ENCODE measurements around the gene SLC1A4. TPM values are rescaled to one million over a fixed set of nuclear protein-coding genes. Genes with fewer than 3 reads are reported as not detected.
"Not testable (repeated sequence)": the region's sequence is repeated elsewhere in the genome, so short reads cannot be mapped to it uniquely, and the experiment has no call there.

Gene SLC1A4
- polyA plus RNA-seq, 6 donors from 2014 or later, result 2.1 to 5.8 (median 3.0) TPM

DNA sequence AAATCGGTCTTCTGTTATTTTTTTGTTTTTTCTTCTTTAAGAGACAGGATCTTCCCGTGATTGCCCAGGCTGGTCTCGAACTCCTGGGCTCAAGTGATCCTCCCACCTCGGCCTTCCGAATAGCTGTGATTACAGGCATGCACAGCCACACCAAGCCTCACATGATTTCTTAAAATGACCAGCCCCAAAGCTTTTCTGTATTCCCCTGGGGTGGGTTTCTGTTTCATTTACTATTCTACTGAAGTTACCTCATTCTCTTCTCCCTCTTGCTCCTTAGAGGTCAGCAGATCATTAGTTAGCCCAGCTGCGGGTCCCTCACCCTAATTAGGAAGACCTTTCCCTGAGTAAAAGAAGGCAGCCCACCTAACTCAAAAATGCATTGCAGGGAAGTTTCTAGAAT, 27.6 kb downstream of the SLC1A4 start:
- peak overlapping the region in 4 of 6 donors; percentile 56 to 97 (median 88) for H3K27ac Mint-ChIP-seq

DNA sequence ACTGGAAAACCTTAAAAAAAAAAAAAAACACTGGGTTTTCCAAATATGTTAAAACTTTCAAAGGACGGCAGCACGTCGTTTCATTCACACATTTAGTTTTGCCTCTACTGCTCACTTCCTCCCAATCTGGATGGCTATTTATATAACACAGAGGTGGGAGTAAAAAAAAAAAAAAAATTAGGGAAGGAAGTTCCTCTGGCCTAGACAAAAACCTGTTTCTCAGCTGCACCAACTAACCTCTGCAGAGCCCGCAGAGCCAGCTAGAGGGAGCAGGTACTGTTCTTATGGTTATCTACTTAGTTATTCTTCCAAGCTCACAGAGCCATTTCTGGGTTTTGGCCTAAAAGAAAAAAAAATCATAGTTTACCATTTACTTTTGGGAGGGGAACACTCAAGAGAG, 28.1 kb downstream of the SLC1A4 start:
- H3K27ac Mint-ChIP-seq, result peak overlapping the region in 5 of 6 donors; percentile 21 to 96 (median 82)

More for the DNA sequence above, 27.6 kb downstream of the SLC1A4 start:
- Mint-ChIP-seq H3K9me3 (no peaks in the 10 kb centered on the region), H3K4me1 (peaks cover 40 to 52% (median 44%) of the 10 kb centered on the region in 3 donors), H3K36me3 (peaks cover 6 to 15% of the 10 kb centered on the region in 2 donors), H3K27me3 (no peaks in the 10 kb centered on the region), H3K4me3 (peak overlapping the region in 2 of 8 donors; percentile 70 to 84)
- DNase-seq, result no peak
- ATAC-seq (ENCODE audit: low read depth in 2 of 2), result no peak

DNA sequence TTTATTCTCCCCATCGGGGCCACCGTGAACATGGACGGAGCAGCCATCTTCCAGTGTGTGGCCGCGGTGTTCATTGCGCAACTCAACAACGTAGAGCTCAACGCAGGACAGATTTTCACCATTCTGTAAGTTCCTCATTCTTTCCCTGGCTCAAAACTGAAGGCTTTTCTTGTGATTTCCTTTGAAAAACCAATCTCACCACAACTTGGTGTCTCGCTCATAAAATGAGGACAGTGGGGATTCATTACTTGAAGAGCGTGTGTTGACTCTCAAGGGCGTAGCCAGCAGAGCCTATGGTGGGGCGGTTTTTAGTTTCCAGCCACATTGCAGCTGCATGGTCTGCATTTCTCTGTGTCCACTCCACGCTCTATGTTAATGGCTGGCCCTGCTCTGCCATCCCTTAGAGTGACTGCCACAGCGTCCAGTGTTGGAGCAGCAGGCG, 29.0 kb downstream of the SLC1A4 start:
- H3K27me3 Mint-ChIP-seq, result no peaks in the 10 kb centered on the region
- peaks cover 37 to 62% (median 51%) of the 10 kb centered on the region in 3 donors for H3K4me1 Mint-ChIP-seq
- H3K4me3 Mint-ChIP-seq, result peak overlapping the region; percentile 17 to 89 (median 74)
- H3K36me3 Mint-ChIP-seq, result peaks cover 6 to 28% of the 10 kb centered on the region in 2 donors
- no peak for DNase-seq
- H3K9me3 Mint-ChIP-seq, result no peaks in the 10 kb centered on the region
- H3K27ac Mint-ChIP-seq, result peak overlapping the region in 5 of 6 donors; percentile 64 to 96 (median 82)
- ATAC-seq (ENCODE audit: low read depth in 2 of 2), result peak; percentile 39 to 40

More for the DNA sequence above, 28.1 kb downstream of the SLC1A4 start:
- DNase-seq, result peak; percentile 51
- peaks cover 40 to 56% (median 46%) of the 10 kb centered on the region in 3 donors for H3K4me1 Mint-ChIP-seq
- peak; percentile 90 for ATAC-seq (ENCODE audit: low read depth in 2 of 2)
- H3K27me3 Mint-ChIP-seq, result no peaks in the 10 kb centered on the region
- H3K36me3 Mint-ChIP-seq, result peaks cover 6 to 20% of the 10 kb centered on the region in 2 donors
- no peaks in the 10 kb centered on the region for H3K9me3 Mint-ChIP-seq
- peak overlapping the region in 7 of 8 donors; percentile 21 to 89 (median 70) for H3K4me3 Mint-ChIP-seq

DNA sequence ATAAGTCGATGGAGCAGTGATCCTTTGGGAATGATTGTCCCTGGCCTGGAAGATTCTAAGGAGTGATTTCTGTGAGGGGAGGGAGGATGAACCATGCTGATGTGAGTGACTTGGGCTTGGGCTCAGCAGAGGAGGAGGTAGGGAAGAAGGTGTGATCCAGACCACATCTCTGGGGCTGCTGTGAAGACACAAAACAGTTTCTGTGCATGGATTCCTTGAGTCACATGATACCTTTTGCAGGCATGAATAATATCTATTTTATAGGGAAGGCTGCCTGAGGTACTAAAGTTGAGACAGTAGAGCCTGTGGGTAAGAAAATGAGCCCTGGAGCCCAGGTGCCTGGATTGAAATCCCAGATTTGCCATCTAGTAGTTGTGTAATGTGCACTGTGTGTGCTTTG, 29.8 kb downstream of the SLC1A4 start:
- H3K9me3 Mint-ChIP-seq, result no peaks in the 10 kb centered on the region
- H3K4me1 Mint-ChIP-seq, result peaks cover 33 to 62% (median 48%) of the 10 kb centered on the region in 3 donors
- no peaks in the 10 kb centered on the region for H3K27me3 Mint-ChIP-seq
- peak overlapping the region in 3 of 6 donors; percentile 31 to 82 (median 73) for H3K27ac Mint-ChIP-seq
- no peak for ATAC-seq (ENCODE audit: low read depth in 2 of 2)
- DNase-seq, result no peak
- H3K4me3 Mint-ChIP-seq, result peak overlapping the region in 1 of 8 donors; percentile 89
- H3K36me3 Mint-ChIP-seq, result peaks cover 6 to 35% of the 10 kb centered on the region in 2 donors

DNA sequence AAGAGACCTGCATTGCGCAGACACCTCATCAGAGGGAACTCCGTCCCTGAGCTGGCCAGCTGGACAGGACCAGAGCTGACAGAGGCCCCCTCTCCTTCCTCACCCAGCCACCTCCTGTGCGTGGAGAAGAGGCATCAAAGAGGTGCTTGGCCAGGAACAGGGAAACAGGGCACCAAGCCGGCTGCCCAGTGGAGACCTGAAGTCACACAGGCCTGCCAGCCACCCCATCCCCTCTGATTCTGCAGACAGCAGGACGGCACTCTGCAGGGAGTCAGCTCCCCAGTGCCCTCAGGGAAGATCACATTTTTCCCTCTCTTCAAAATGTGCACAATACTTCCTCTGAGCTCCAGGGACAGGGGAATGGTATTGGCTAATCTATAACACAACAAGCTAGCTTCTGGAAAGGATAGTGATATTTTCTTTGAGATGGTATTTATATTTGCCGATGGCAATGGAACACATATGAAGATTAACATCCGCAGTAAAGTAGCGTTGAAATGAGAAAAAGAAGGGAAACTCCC, 30.5 kb downstream of the SLC1A4 start:
- peaks cover 6 to 35% of the 10 kb centered on the region in 2 donors for H3K36me3 Mint-ChIP-seq

DNA sequence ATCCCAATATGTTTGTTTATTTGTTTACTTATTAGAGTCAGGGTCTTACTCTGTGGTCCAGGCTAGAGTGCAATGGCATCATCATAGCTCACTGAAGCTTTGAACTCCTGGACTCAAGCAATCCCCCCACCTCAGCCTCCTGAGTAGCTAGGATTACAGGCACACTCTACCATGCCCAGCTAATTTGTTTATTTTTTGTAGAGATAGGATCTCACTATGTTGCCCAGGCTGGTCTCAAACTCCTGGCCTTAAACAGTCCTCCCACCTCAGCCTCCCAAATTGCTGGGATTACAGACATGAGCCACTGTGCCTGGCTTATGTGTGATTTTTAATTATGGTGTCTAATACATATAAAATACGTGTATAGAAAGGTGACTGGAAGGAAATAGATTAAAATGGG, 31.1 kb downstream of the SLC1A4 start:
- Mint-ChIP-seq H3K27ac (peak overlapping the region in 2 of 6 donors; percentile 28 to 70), H3K4me1 (peaks cover 24 to 50% (median 46%) of the 10 kb centered on the region in 3 donors), H3K36me3 (peaks cover 6 to 35% of the 10 kb centered on the region in 2 donors)
- H3K9me3 Mint-ChIP-seq; H3K27me3 Mint-ChIP-seq; DNase-seq; H3K4me3 Mint-ChIP-seq; ATAC-seq (ENCODE audit: low read depth in 2 of 2): not testable (repeated sequence)

More for the DNA sequence above, 30.5 kb downstream of the SLC1A4 start:
- no peaks in the 10 kb centered on the region for H3K9me3 Mint-ChIP-seq
- no peak for ATAC-seq (ENCODE audit: low read depth in 2 of 2)
- no peak for DNase-seq
- no peaks in the 10 kb centered on the region for H3K27me3 Mint-ChIP-seq
- H3K27ac Mint-ChIP-seq, result peak overlapping the region in 1 of 6 donors; percentile 82
- H3K4me1 Mint-ChIP-seq, result peaks cover 27 to 55% (median 48%) of the 10 kb centered on the region in 3 donors
- H3K4me3 Mint-ChIP-seq, result no peak overlapping the region

DNA sequence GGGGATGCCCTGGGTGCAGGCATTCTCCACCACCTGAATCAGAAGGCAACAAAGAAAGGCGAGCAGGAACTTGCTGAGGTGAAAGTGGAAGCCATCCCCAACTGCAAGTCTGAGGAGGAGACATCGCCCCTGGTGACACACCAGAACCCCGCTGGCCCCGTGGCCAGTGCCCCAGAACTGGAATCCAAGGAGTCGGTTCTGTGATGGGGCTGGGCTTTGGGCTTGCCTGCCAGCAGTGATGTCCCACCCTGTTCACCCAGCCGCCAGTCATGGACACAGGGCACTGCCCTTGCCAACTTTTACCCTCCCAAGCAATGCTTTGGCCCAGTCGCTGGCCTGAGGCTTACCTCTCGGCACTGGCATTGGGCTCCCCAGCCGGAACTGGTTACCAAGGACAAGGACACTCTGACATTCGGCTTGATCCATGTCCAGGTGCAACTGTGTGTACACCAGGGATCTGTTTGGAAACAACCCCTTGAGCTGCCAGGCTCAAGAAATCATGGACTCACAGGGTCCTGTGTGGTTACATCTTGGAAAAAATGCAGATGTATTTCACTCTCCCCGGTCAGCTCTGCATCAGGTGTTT, 31.8 kb downstream of the SLC1A4 start:
- DNase-seq, result no peak
- Mint-ChIP-seq H3K4me1 (peaks cover 31 to 57% (median 53%) of the 10 kb centered on the region in 3 donors), H3K9me3 (no peaks in the 10 kb centered on the region), H3K27ac (peak overlapping the region in 1 of 6 donors; percentile 85), H3K4me3 (no peak overlapping the region), H3K36me3 (peaks cover 9 to 39% of the 10 kb centered on the region in 2 donors), H3K27me3 (no peaks in the 10 kb centered on the region)
- ATAC-seq (ENCODE audit: low read depth in 2 of 2), result no peak

DNA sequence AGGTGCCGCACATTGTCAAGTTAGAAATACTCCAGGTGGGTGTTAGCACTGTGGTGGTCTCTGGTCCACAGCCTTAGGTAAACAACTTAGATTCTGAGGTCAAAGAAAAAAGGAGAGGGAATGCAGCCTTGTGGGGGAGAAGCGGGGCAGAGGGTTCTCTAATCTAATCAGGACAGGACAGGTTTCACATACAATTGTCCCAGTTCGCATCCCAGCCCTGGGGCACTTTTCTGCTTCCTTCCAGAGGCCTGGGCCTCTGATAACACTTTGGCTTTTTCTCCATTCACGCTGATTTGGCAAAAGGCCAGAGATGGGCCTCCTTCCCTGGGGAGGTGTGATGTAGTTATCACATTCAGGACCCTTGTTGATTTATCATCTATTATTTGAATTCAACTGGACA, 32.5 kb downstream of the SLC1A4 start:
- peaks cover 33 to 60% (median 57%) of the 10 kb centered on the region in 3 donors for H3K4me1 Mint-ChIP-seq
- H3K36me3 Mint-ChIP-seq, result peaks cover 9 to 40% of the 10 kb centered on the region in 2 donors
- DNase-seq (no peak), ATAC-seq (ENCODE audit: low read depth in 2 of 2) (no peak)
- no peak overlapping the region for H3K4me3 Mint-ChIP-seq
- no peaks in the 10 kb centered on the region for H3K9me3 Mint-ChIP-seq
- peak overlapping the region in 3 of 6 donors; percentile 65 to 85 (median 85) for H3K27ac Mint-ChIP-seq
- no peaks in the 10 kb centered on the region for H3K27me3 Mint-ChIP-seq

DNA sequence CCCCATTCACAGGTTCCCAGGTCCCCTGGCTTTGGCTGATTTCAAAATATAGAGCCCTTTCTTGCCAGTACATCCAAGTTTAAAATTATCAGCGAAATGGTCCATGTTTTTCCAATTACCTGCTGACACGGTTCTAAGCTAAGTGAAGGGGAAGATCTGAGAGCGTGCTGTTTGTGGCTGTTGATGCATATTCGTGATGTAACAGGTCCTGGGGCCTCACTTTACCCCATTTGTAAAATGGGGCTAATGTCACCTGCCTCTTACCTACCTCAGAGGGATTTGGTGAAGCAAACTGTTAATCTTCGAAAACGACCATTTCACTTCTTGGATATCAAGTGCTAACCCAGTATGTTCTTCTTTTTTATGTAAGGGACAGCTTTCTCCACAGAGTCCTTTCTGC, 33.0 kb downstream of the SLC1A4 start:
- H3K4me1 Mint-ChIP-seq, result peaks cover 33 to 60% (median 57%) of the 10 kb centered on the region in 3 donors
- H3K4me3 Mint-ChIP-seq, result peak overlapping the region in 1 of 8 donors; percentile 51
- DNase-seq (no peak), ATAC-seq (ENCODE audit: low read depth in 2 of 2) (no peak)
- H3K36me3 Mint-ChIP-seq, result peaks cover 9 to 40% of the 10 kb centered on the region in 2 donors
- peak overlapping the region in 3 of 6 donors; percentile 1 to 85 (median 59) for H3K27ac Mint-ChIP-seq
- no peaks in the 10 kb centered on the region for H3K27me3 Mint-ChIP-seq
- H3K9me3 Mint-ChIP-seq, result no peaks in the 10 kb centered on the region

DNA sequence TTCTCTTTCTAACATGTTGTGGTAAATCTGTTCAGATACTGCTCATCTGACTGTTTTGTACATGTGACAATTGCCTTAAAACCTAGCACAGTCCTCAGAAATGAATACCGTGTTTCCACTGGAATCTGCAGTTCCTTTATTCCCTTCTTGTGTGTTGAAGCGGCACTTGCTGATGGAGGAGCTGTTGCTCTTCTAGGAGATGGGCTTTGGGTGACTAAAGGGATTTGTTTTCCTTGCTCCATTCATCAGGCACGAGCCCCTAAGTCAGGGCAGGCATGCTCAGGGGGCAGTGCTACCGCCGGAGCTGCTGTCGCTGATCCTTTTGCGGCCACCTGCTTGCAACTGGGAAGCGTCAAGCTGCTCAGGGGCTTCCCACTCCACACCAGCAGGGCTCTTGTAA, 34.5 kb downstream of the SLC1A4 start:
- no peaks in the 10 kb centered on the region for H3K9me3 Mint-ChIP-seq
- no peak for DNase-seq
- peak overlapping the region in 1 of 8 donors; percentile 44 for H3K4me3 Mint-ChIP-seq
- peaks cover 9 to 35% of the 10 kb centered on the region in 2 donors for H3K36me3 Mint-ChIP-seq
- no peaks in the 10 kb centered on the region for H3K27me3 Mint-ChIP-seq
- H3K27ac Mint-ChIP-seq, result peak overlapping the region in 5 of 6 donors; percentile 11 to 93 (median 82)
- no peak for ATAC-seq (ENCODE audit: low read depth in 2 of 2)
- peaks cover 28 to 57% (median 53%) of the 10 kb centered on the region in 3 donors for H3K4me1 Mint-ChIP-seq

DNA sequence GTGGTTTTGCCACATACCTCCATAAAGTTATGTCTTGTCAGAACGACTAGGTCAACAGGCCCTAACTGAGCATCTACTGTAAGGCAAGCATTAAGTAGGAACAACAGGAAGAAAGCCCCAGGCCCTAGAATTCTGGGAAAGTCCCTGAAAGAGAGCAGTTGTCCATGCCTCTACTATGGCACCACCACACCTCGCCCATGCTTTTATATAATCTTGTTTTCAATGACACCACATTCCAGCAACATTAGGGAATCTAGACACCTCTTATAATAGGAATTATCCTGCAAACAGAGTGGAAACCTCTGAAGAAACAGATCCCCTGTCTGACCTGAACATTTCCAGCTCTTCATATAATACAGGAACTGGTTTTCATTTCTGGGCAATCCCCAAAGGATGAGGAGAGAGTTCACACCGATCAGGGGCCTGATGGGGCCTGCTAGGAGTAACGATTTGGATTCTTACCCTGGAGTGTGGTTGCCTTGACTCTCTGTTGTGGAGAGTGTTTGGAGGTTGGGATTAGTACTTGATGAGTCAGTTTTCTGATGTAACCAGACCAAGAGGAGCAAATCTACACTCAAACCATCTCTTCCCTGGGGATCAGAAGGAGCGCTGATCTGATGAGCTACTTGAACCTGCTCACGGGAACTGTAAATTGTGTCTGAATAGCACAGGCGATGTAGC, 35.1 kb downstream of the SLC1A4 start:
- H3K27ac Mint-ChIP-seq, result peak overlapping the region; percentile 11 to 93 (median 66)
- no peak for DNase-seq
- no peaks in the 10 kb centered on the region for H3K9me3 Mint-ChIP-seq
- peaks cover 22 to 59% (median 48%) of the 10 kb centered on the region in 3 donors for H3K4me1 Mint-ChIP-seq
- H3K4me3 Mint-ChIP-seq, result peak overlapping the region in 5 of 8 donors; percentile 6 to 61 (median 52)
- H3K36me3 Mint-ChIP-seq, result peaks cover 4 to 29% of the 10 kb centered on the region in 2 donors
- ATAC-seq (ENCODE audit: low read depth in 2 of 2), result no peak
- H3K27me3 Mint-ChIP-seq, result no peaks in the 10 kb centered on the region

DNA sequence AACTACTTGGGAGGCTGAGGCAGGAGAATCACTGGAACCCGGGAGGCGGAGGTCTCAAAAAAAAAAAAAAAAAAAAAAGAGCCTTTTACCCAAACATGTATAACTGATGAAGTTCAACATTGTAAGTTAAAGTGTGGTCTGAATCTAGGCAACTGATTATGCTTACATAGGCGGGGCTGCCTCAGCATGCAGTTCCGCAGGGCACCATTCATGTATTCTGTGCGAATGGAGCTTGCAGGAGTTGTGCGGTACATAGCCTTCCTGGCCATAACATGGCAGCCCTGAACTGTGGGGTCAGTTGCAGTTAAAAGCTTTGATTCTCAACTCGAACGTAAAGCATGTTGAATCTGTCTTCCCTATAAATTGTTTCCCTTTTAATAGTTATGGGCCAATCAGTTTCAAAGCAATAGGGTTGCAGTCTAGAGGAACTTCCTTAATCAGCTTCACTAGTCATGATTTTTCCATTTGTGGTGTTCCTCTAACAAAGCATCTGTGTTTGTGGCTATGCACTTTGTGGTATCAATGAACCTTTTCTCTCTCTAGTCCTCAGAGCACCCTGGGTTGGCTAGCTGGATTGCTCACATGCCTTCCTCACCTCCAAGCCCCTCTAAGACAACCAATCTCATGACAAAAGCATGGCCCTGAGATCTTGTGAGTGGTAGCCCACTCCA, 36.4 kb downstream of the SLC1A4 start:
- Mint-ChIP-seq H3K27ac (peak overlapping the region; percentile 96 to 99 (median 97)), H3K36me3 (peaks cover 3 to 26% of the 10 kb centered on the region in 2 donors)

DNA sequence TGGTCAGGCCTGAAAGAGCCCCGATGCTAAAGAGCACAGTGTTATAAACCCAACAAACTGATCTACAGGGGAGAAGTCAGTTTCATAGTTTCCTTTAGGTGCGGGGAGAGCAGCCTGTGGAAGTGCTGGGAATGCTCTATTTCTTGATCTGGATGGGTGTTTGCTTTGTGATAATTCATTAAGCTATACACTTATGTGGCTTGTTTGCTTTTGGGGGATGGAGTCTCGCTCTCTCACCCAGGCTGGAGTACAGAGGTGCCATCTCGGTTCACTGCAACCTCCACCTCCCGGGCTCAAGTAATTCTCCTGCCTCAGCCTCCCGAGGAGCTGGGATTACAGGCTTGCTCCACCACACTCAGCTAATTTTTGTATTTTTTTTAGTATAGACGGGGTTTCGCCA, 37.0 kb downstream of the SLC1A4 start:
- Mint-ChIP-seq H3K27me3 (no peaks in the 10 kb centered on the region), H3K4me1 (peaks cover 31 to 77% (median 59%) of the 10 kb centered on the region in 3 donors), H3K4me3 (peak overlapping the region in 7 of 8 donors; percentile 61 to 84 (median 74)), H3K27ac (peak overlapping the region; percentile 96 to 99 (median 97)), H3K9me3 (no peaks in the 10 kb centered on the region), H3K36me3 (peaks cover 3 to 26% of the 10 kb centered on the region in 2 donors)
- ATAC-seq (ENCODE audit: low read depth in 2 of 2) (no peak), DNase-seq (no peak)

More for the DNA sequence above, 36.4 kb downstream of the SLC1A4 start:
- H3K9me3 Mint-ChIP-seq, result no peaks in the 10 kb centered on the region
- H3K27me3 Mint-ChIP-seq, result no peaks in the 10 kb centered on the region
- H3K4me1 Mint-ChIP-seq, result peaks cover 25 to 71% (median 53%) of the 10 kb centered on the region in 3 donors
- ATAC-seq (ENCODE audit: low read depth in 2 of 2) (peak in 1 of 2 donors; percentile 10), DNase-seq (peak; percentile 47)
- peak overlapping the region; percentile 0 to 84 (median 70) for H3K4me3 Mint-ChIP-seq
